Body of pancreas (tissue), 4 donors: ENCODE data around the gene ORMDL2. TPM values are rescaled to one million over a fixed set of nuclear protein-coding genes. Genes with fewer than 3 reads are reported as not detected.
"Not testable (repeated sequence)": the region's sequence is repeated elsewhere in the genome, so short reads cannot be mapped to it uniquely, and the experiment has no call there.

Experiments
- ATAC-seq: fragments of 150-250 bp; one replicate; pipeline ENCODE4 v1.9.1; 2016
- DNase-seq, 4 donors: peaks; one replicate each; pipeline ENCODE4 v3.0.0-alpha.2; 2019
- H3K27ac ChIP-seq, 4 donors: fragments of 200-600 bp; sonication (generic); 1 replicate in 3 of 4; 2 replicates in 1 of 4; pipeline versions ENCODE4 v1.5.1 to v1.6.1; 2016 to 2019; ENCODE audit warnings: mild to moderate bottlenecking in 1 of 4, mixed read lengths in 1 of 4, moderate library complexity in 1 of 4
- H3K27me3 ChIP-seq, 2 donors: fragments of 200-600 bp; sonication (generic); one replicate each; pipeline ENCODE4 v1.6.0; 2016; ENCODE audit warnings: mild to moderate bottlenecking in 1 of 2
- H3K36me3 ChIP-seq, 2 donors: fragments of 200-600 bp; sonication (generic); replicated peaks in 1 of 2; 2 replicates each; pipeline ENCODE4 v1.5.1; 2016; ENCODE audit warnings: low read depth in 2 of 2; ENCODE audit not compliant: insufficient read depth in 1 of 2
- H3K4me1 ChIP-seq: fragments of 200-600 bp; sonication (generic); one replicate; pipeline ENCODE4 v1.6.0; 2016
- H3K4me3 ChIP-seq, 2 donors: fragments of 200-600 bp; sonication (generic); 1 replicate in 1 of 2; 2 replicates in 1 of 2; pipeline ENCODE4 v1.5.1; 2016 to 2019
- H3K9me3 ChIP-seq, 3 donors: fragments of 200-600 bp; sonication (generic); 1 replicate in 2 of 3; 2 replicates in 1 of 3; pipeline ENCODE4 v1.5.1; 2016
- POLR2A ChIP-seq, 3 donors: fragments of 450-650 bp; IDR thresholded peaks; one replicate each; pipeline ENCODE4 v1.6.1; 2016; ENCODE audit warnings: antibody characterized with exemption in 3 of 3, mild to moderate bottlenecking in 2 of 3
- WGBS, 2 donors: methylation state at CpG; one replicate each; pipeline ENCODE4 v1.1.5; 2017; 5-methylcytosine and 5-hydroxymethylcytosine counted together
- intact Hi-C: fragments of 100-400 bp; cut with DNase I; formaldehyde crosslinking; loops from one replicate; pipeline ENCODE4 v1.15.1; 2023
- total RNA-seq, 2 donors: library from RNA; depleted of rRNA; stranded (reverse); fragments of >200 nt; gene quantifications; one replicate each; pipeline ENCODE4 v1.1.0, GENCODE V29; 2016
- TF ChIP-seq, protein P1 (sequence below), 7 experiments: fragments of 450-650 bp in 4 of 7; fragments of 200-600 bp in 3 of 7; sonication (generic) in 3 of 7; IDR thresholded peaks; one replicate each; pipeline ENCODE4 v1.5.1; 2016 to 2019; ENCODE audit warnings: antibody characterized with exemption in 7 of 7

The ORMDL2 gene
- total RNA-seq, 2 donors from 2014 or later = 6.0 to 12.5 TPM

DNA sequence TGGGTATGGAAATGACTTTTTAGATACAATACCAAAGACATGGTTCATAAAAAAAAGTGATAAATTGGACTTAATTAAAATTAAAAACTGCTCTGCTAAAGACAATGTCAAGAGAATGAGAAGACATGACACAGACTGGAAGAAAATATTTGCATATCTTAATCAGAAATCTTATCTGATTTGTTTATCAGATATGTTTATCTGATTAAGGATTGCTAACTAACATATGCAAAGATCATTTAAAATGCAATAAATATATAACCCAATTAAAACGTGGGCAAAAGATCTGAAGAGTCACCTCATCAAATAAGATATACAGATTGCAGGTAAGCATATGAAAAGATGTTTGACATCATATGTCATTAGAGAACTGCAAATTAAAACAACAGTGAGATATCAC lies 34.9 kb downstream of the ORMDL2 start:
- Histone ChIP-seq H3K9me3 (no peaks in the 10 kb centered on the region), H3K4me3 (no peak overlapping the region), H3K4me1 (no peaks in the 10 kb centered on the region), H3K36me3 (no peaks in the 10 kb centered on the region), H3K27ac (no peak overlapping the region), H3K27me3 (no peaks in the 10 kb centered on the region)
- intact Hi-C loops = no loop called here
- DNase-seq (no peak), ATAC-seq (no peak)
- 32 to 34% methylated on average over 1 of the region's 1 CpG for WGBS, 2 donors
- TF ChIP-seq POLR2A (IDR thresholded peaks at IDR 0.05) = no peak

DNA sequence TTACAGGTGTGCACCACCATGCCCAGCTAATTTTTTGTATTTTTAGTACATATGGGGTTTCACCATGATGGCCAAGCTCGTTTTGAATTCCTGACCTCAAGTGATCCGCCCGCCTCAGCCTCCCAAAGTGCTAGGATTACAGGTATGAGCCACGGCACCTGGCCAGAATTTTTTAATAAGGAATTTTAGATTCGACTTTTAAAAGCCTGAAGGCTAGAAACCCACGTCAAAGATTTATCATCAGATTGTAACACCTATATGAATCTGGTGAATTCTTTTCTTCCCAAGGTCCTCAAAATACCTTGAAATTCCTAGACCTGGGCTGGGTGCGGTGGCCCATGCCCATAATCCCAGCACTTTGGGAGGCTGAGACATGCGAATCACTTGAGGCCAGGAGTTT lies 43.6 kb downstream of the ORMDL2 start:
- Histone ChIP-seq H3K27ac (no peak overlapping the region), H3K4me1 (no peaks in the 10 kb centered on the region), H3K27me3 (no peaks in the 10 kb centered on the region), H3K9me3 (no peaks in the 10 kb centered on the region), H3K4me3 (no peak overlapping the region), H3K36me3 (no peaks in the 10 kb centered on the region)
- 93 to 95% methylated on average over 8 of the region's 8 CpGs for WGBS, 2 donors
- no peak for ATAC-seq
- TF ChIP-seq, protein P1, sequence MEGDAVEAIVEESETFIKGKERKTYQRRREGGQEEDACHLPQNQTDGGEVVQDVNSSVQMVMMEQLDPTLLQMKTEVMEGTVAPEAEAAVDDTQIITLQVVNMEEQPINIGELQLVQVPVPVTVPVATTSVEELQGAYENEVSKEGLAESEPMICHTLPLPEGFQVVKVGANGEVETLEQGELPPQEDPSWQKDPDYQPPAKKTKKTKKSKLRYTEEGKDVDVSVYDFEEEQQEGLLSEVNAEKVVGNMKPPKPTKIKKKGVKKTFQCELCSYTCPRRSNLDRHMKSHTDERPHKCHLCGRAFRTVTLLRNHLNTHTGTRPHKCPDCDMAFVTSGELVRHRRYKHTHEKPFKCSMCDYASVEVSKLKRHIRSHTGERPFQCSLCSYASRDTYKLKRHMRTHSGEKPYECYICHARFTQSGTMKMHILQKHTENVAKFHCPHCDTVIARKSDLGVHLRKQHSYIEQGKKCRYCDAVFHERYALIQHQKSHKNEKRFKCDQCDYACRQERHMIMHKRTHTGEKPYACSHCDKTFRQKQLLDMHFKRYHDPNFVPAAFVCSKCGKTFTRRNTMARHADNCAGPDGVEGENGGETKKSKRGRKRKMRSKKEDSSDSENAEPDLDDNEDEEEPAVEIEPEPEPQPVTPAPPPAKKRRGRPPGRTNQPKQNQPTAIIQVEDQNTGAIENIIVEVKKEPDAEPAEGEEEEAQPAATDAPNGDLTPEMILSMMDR (IDR thresholded peaks at IDR 0.05) = no peak
- TF ChIP-seq POLR2A (IDR thresholded peaks at IDR 0.05) = no peak
- no peak for DNase-seq
- intact Hi-C loops = no loop called here

DNA sequence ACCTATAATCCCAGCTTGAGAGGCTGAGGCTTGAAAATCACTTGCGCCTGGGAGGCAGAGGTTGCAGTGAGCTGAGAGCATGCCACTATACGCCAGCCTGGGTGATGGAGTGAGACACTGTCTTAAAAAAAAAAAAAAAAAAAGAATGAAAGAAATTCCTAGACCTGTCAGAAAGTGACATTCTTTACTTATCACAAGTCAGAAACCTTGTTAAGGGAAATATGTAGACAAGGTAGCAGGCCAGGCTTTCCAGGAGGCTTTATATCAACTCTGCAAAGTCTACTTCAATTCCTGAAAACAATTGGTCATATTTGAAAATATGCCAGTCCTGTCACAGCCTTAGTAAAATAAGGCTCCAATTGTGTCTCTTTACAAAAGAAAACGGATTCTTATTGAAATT lies 44.0 kb downstream of the ORMDL2 start:
- TF ChIP-seq POLR2A (IDR thresholded peaks at IDR 0.05) = no peak
- TF ChIP-seq, protein P1 (IDR thresholded peaks at IDR 0.05) = no peak
- Histone ChIP-seq H3K27ac (no peak overlapping the region), H3K36me3 (no peaks in the 10 kb centered on the region), H3K27me3 (no peaks in the 10 kb centered on the region), H3K4me3 (no peak overlapping the region), H3K9me3 (no peaks in the 10 kb centered on the region), H3K4me1 (no peaks in the 10 kb centered on the region)
- ATAC-seq (no peak), DNase-seq (no peak)
- WGBS, 2 donors = 81 to 89% methylated on average over 3 of the region's 3 CpGs
- intact Hi-C loops = no loop called here

- H3K36me3 ChIP-seq = no peaks in the 10 kb centered on the region
- TF ChIP-seq POLR2A (IDR thresholded peaks at IDR 0.05) = no peak
- TF ChIP-seq, protein P1 (IDR thresholded peaks at IDR 0.05) = no peak
- H3K4me3 ChIP-seq = no peak overlapping the region
- no peak overlapping the region for H3K27ac ChIP-seq
- ATAC-seq (no peak), DNase-seq (no peak)
- intact Hi-C loops = no loop called here
- no peaks in the 10 kb centered on the region for H3K4me1 ChIP-seq
- no peaks in the 10 kb centered on the region for H3K9me3 ChIP-seq
- no peaks in the 10 kb centered on the region for H3K27me3 ChIP-seq
Observed at GRCh38 chr12:55862286-55862685, 44.4 kb downstream of the ORMDL2 start.

DNA sequence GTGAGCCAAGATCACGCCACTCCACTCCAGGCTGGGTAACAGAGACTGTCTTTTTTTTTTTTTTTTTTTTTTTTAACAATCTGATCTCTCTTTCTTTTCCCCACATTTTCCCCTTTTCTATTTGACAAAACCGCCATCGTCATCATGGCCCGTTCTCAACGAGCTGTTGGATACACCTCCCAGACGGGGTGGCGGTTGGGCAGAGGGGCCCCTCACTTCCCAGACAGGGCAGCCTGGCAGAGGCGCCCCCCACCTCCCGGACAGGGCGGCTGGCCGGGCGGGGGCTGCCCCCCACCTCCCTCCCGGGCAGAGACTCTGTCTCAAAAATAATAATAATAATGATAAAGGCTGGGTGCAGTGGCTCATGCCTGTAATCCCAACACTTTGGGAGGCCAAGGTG lies 45.1 kb downstream of the ORMDL2 start:
- H3K36me3 ChIP-seq, H3K27ac ChIP-seq, H3K4me1 ChIP-seq, H3K4me3 ChIP-seq, ATAC-seq, H3K9me3 ChIP-seq, DNase-seq, intact Hi-C loops, H3K27me3 ChIP-seq: not testable (repeated sequence)
- WGBS, 2 donors = 88 to 94% methylated on average over 9 to 11 of the region's 13 CpGs

DNA sequence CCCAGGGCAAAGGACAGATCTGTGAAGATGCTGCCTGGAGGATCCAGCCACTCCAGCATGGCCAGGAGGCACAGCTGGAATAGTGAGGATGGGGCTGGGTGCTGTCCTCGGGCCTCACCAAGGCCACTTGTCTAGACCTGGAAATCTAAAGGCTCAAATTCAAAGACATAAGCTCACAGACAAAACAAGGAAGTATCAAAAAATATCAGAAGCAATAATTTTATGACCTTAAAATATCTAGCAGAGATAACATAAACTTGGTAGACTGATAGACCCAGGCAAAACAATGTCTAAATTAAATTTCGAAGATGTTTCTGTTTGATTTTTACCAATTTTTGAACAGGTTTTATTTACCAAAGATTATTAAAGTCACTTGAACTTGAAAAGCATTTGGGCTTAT lies 47.5 kb downstream of the ORMDL2 start:
- no peak overlapping the region for H3K27ac ChIP-seq
- ATAC-seq (no peak), DNase-seq (no peak)
- intact Hi-C loops = no loop called here
- H3K36me3 ChIP-seq = no peaks in the 10 kb centered on the region
- H3K9me3 ChIP-seq = no peaks in the 10 kb centered on the region
- 75 to 88% methylated on average over 2 of the region's 2 CpGs for WGBS, 2 donors
- no peaks in the 10 kb centered on the region for H3K27me3 ChIP-seq
- no peaks in the 10 kb centered on the region for H3K4me1 ChIP-seq
- H3K4me3 ChIP-seq = no peak overlapping the region
- TF ChIP-seq, protein P1 (IDR thresholded peaks at IDR 0.05) = no peak
- TF ChIP-seq POLR2A (IDR thresholded peaks at IDR 0.05) = no peak

DNA sequence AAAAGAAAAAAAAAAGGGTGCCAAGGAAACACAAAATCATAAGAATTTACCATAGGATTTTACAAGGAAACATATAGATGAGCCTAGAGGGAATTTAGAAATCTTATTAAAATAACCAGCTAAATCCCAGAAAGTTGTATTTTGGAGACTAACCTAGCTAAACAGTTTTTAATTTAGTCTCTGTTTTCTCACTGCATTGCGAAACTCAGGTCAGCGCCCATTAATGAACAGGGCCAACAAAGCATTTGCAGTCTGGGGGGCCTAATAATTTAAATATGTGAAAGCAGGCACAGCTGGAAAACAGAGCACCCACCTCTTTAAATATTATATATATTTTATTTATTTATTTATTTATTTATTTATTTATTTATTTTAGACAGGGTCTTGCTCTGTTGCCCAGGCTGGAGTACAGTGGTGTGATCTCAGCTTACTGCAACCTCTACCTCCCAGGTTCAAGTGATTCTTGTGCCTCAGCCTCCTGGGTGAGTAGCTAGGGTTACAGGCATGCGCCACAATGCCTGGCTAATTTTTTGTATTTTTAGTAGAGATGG lies 48.7 kb downstream of the ORMDL2 start:
- H3K27ac ChIP-seq, H3K27me3 ChIP-seq, H3K4me3 ChIP-seq, H3K36me3 ChIP-seq, ATAC-seq, H3K9me3 ChIP-seq, H3K4me1 ChIP-seq, intact Hi-C loops, DNase-seq: not testable (repeated sequence)
- 98 to 99% methylated on average over 3 of the region's 3 CpGs for WGBS, 2 donors
